Cardiac ventricle fibroblast (primary cell): ENCODE measurements around the gene CCDC71L. TPM values are rescaled to one million over a fixed set of nuclear protein-coding genes. Genes with fewer than 3 reads are reported as not detected.

ENCODE experiments used
- total RNA-seq: library from RNA; depleted of rRNA; stranded (reverse); fragments of >200 nt; gene quantifications from 2 replicates; pipeline ENCODE4 v1.2.3, GENCODE V29; 2015

Gene CCDC71L
- 33.5 and 46.6 TPM in 2 replicates for total RNA-seq

GRCh38 chr7:106660862-106661720, at the start of gene CCDC71L:
Gene CCDC71L (minus strand): TSS chr7:106661158. CDS start chr7:106660896, 262 bp downstream.

Other genes with a start within 250 kb of the CCDC71L start
- gene PIK3CG, start 204.1 kb upstream of the CCDC71L start, total RNA-seq = 0.39 and 1.2 TPM in 2 replicates